HL-60/S4 treated with retinoic acid at 250 ng/mL for 4 days and 3 days (cell line): ENCODE results near the gene AADAC.
"Not testable (repeated sequence)": the region's sequence is repeated elsewhere in the genome, so short reads cannot be mapped to it uniquely, and the experiment has no call there.

Source experiments
- in situ Hi-C: fragments of 300-500 bp; cut with MboI; formaldehyde crosslinking; loops from 2 replicates; pipeline ENCODE4 v1.7.0; 2022; ENCODE audit warnings: low sequenced_read_pairs

AADAC gene

GRCh38 chr3:151796105-151796680 lies 17.7 kb upstream of the AADAC start:
- in situ Hi-C loops = no loop called here

GRCh38 chr3:151798466-151798865 lies 15.4 kb upstream of the AADAC start:
- in situ Hi-C loops = no loop called here

- in situ Hi-C loops = no loop called here
These were observed 13.5 kb upstream of the AADAC start for GRCh38 chr3:151800431-151800830.

- in situ Hi-C loops = no loop called here
These were observed 9.6 kb upstream of the AADAC start for GRCh38 chr3:151804267-151804666.

GRCh38 chr3:151806838-151807237 lies 7.1 kb upstream of the AADAC start:
- in situ Hi-C loops = no loop called here

GRCh38 chr3:151808926-151809325 lies 5.0 kb upstream of the AADAC start:
- in situ Hi-C loops = not testable (repeated sequence)

- in situ Hi-C loops = no loop called here
These were observed 2.4 kb upstream of the AADAC start for GRCh38 chr3:151811474-151811873.

- in situ Hi-C loops = no loop called here
These were observed 672 bp downstream of the AADAC start for GRCh38 chr3:151814588-151814987.

- in situ Hi-C loops = no loop called here
These were observed 2.2 kb downstream of the AADAC start for GRCh38 chr3:151816091-151816604.

GRCh38 chr3:151817473-151817872 lies 3.6 kb downstream of the AADAC start:
- in situ Hi-C loops = no loop called here

GRCh38 chr3:151818361-151818760 lies 4.4 kb downstream of the AADAC start:
- in situ Hi-C loops = no loop called here

GRCh38 chr3:151819910-151820309 lies 6.0 kb downstream of the AADAC start:
- in situ Hi-C loops = no loop called here

GRCh38 chr3:151827816-151828215 lies 13.9 kb downstream of the AADAC start:
- in situ Hi-C loops = loop anchor here (25.0 kb wide), 3 partner anchors 391 to 666 kb away; partner anchors contain the start of gene P2RY14

GRCh38 chr3:151835751-151836525 lies 22.0 kb downstream of the AADAC start:
- in situ Hi-C loops = loop anchor here (25.0 kb wide), 3 partner anchors 399 to 674 kb away; partner anchors contain the start of gene P2RY14

- in situ Hi-C loops = loop anchor here (25.0 kb wide), 3 partner anchors 400 to 675 kb away; partner anchors contain the start of gene P2RY14
These were observed 23.1 kb downstream of the AADAC start for GRCh38 chr3:151837057-151837456.

- in situ Hi-C loops = loop anchor here (25.0 kb wide), 3 partner anchors 401 to 676 kb away; partner anchors contain the start of gene P2RY14
These were observed 24.8 kb downstream of the AADAC start for GRCh38 chr3:151838574-151839312.

- in situ Hi-C loops = loop anchor here (25.0 kb wide), 3 partner anchors 402 to 677 kb away; partner anchors contain the start of gene P2RY14
These were observed 25.4 kb downstream of the AADAC start for GRCh38 chr3:151839313-151839631.

GRCh38 chr3:151841801-151842200 lies 27.9 kb downstream of the AADAC start:
- in situ Hi-C loops = loop anchor here (25.0 kb wide), 3 partner anchors 404 to 680 kb away; partner anchors contain the start of gene P2RY14

- in situ Hi-C loops = loop anchor here (25.0 kb wide), 3 partner anchors 406 to 681 kb away; partner anchors contain the start of gene P2RY14
These were observed 29.4 kb downstream of the AADAC start for GRCh38 chr3:151843275-151843674.

- in situ Hi-C loops = loop anchor here (25.0 kb wide), 3 partner anchors 408 to 683 kb away; partner anchors contain the start of gene P2RY14
These were observed 31.5 kb downstream of the AADAC start for GRCh38 chr3:151845306-151845905.

GRCh38 chr3:151850065-151850464 lies 36.1 kb downstream of the AADAC start:
- in situ Hi-C loops = not testable (repeated sequence)
